ENCODE measurements around the gene ATG5. TPM values are rescaled to one million over a fixed set of nuclear protein-coding genes. Genes with fewer than 3 reads are reported as not detected.

ATG5 gene
- total and polyA plus RNA-seq, 2 experiments from 2014 or later, result 31.6 to 48.2 TPM

DNA sequence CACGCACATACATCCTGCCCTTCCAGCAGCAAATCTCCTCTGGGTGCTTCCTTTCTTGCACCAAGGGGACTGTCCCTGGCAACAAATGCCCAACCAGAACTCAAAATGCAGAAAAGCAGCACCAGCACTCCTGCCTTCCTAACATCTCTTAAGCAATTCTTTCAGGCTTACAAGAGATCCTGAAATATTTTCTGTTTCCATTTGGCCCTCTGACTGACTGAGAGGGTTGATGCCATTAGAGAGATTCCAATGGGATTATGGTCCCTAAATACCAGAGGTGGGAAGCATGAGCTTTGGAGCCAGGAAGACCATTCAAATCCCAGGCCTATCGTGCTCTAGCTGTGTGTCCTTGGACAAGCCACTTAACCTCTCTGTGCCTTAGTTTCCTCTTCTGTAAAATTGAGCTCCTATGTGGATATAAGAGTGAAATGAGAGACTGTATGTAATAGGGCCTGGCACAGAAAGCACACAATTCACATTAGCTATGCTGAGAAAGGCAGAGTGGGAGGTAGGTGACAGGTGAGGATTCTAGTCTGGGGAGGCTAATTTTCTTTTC, 182.6 kb downstream of the ATG5 start:
- Histone ChIP-seq H3K4me2 (no peak overlapping the region), H3F3A (replicated peaks; ENCODE audit: low read depth) (no peaks in the 10 kb centered on the region), H2AFZ (no peak overlapping the region), H3K4me1 (ENCODE audit: insufficient read depth) (peaks cover 9% of the 10 kb centered on the region; the same call in 1 of the 2 replicates), H3K36me3 (ENCODE audit: insufficient read depth) (no peaks in the 10 kb centered on the region), H3K79me2 (replicated peaks; ENCODE audit: insufficient read depth) (no peaks in the 10 kb centered on the region), H3K27ac (ENCODE audit: low read depth) (no peak overlapping the region), H3K9me2 (ENCODE audit: insufficient read depth) (no peaks in the 10 kb centered on the region), H4K20me1 (replicated peaks; ENCODE audit: insufficient read depth) (no peaks in the 10 kb centered on the region), H3K27me3 (ENCODE audit: insufficient read depth) (no peaks in the 10 kb centered on the region), H3K4me3 (no peak overlapping the region)
- Mint-ChIP-seq H3K36me3 (ENCODE audit: low read depth) (no peaks in the 10 kb centered on the region), H3K4me3 (no peak overlapping the region), H3K9me3 (no peaks in the 10 kb centered on the region), H3K27me3 (ENCODE audit: insufficient read depth, low read depth, poor library complexity) (peaks cover 2% of the 10 kb centered on the region), H3K27ac (no peak overlapping the region), H3K4me1 (peaks cover 30% of the 10 kb centered on the region)
- ATAC-seq, result no peak
- DNase-seq (ENCODE audit: low spot score), result no peak
- TF ChIP-seq CREB1 (CRISPR knock-in tag; IDR thresholded peaks at IDR 0.05; ENCODE audit: low read depth), result no peak
- TF ChIP-seq NANOG (IDR thresholded peaks at IDR 0.05; ENCODE audit: borderline replicate concordance), result no peak
- TF ChIP-seq ZNF331 (CRISPR knock-in tag; IDR thresholded peaks at IDR 0.05; ENCODE audit: low read depth), result no peak
- no peak for TF ChIP-seq EZH2 (IDR thresholded peaks at IDR 0.05; ENCODE audit: low read depth, unreplicated experiment)
- TF ChIP-seq, protein P1, sequence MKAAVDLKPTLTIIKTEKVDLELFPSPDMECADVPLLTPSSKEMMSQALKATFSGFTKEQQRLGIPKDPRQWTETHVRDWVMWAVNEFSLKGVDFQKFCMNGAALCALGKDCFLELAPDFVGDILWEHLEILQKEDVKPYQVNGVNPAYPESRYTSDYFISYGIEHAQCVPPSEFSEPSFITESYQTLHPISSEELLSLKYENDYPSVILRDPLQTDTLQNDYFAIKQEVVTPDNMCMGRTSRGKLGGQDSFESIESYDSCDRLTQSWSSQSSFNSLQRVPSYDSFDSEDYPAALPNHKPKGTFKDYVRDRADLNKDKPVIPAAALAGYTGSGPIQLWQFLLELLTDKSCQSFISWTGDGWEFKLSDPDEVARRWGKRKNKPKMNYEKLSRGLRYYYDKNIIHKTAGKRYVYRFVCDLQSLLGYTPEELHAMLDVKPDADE (IDR thresholded peaks at IDR 0.05), result no peak
- no peak for TF ChIP-seq JUNB (IDR thresholded peaks at IDR 0.05; ENCODE audit: unreplicated experiment)
- TF ChIP-seq, protein P2, sequence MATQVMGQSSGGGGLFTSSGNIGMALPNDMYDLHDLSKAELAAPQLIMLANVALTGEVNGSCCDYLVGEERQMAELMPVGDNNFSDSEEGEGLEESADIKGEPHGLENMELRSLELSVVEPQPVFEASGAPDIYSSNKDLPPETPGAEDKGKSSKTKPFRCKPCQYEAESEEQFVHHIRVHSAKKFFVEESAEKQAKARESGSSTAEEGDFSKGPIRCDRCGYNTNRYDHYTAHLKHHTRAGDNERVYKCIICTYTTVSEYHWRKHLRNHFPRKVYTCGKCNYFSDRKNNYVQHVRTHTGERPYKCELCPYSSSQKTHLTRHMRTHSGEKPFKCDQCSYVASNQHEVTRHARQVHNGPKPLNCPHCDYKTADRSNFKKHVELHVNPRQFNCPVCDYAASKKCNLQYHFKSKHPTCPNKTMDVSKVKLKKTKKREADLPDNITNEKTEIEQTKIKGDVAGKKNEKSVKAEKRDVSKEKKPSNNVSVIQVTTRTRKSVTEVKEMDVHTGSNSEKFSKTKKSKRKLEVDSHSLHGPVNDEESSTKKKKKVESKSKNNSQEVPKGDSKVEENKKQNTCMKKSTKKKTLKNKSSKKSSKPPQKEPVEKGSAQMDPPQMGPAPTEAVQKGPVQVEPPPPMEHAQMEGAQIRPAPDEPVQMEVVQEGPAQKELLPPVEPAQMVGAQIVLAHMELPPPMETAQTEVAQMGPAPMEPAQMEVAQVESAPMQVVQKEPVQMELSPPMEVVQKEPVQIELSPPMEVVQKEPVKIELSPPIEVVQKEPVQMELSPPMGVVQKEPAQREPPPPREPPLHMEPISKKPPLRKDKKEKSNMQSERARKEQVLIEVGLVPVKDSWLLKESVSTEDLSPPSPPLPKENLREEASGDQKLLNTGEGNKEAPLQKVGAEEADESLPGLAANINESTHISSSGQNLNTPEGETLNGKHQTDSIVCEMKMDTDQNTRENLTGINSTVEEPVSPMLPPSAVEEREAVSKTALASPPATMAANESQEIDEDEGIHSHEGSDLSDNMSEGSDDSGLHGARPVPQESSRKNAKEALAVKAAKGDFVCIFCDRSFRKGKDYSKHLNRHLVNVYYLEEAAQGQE (IDR thresholded peaks at IDR 0.05; ENCODE audit: unreplicated experiment), result no peak
- TF ChIP-seq ZNF114 (CRISPR knock-in tag; IDR thresholded peaks at IDR 0.05), result no peak
- no peak for TF ChIP-seq EZH2phosphoT487 (IDR thresholded peaks at IDR 0.05; ENCODE audit: unreplicated experiment)
- TF ChIP-seq, protein P3, sequence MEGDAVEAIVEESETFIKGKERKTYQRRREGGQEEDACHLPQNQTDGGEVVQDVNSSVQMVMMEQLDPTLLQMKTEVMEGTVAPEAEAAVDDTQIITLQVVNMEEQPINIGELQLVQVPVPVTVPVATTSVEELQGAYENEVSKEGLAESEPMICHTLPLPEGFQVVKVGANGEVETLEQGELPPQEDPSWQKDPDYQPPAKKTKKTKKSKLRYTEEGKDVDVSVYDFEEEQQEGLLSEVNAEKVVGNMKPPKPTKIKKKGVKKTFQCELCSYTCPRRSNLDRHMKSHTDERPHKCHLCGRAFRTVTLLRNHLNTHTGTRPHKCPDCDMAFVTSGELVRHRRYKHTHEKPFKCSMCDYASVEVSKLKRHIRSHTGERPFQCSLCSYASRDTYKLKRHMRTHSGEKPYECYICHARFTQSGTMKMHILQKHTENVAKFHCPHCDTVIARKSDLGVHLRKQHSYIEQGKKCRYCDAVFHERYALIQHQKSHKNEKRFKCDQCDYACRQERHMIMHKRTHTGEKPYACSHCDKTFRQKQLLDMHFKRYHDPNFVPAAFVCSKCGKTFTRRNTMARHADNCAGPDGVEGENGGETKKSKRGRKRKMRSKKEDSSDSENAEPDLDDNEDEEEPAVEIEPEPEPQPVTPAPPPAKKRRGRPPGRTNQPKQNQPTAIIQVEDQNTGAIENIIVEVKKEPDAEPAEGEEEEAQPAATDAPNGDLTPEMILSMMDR (conservative IDR thresholded peaks at IDR 0.05; ENCODE audit: low read depth in 2 of 2), result no peak
- TF ChIP-seq POLR2AphosphoS5 (IDR thresholded peaks at IDR 0.05; ENCODE audit: low read depth), result no peak
